ENCODE data around the gene OAS1.

- TF ChIP-seq CTCF (IDR thresholded peaks at IDR 0.05; ENCODE audit: control extremely low read depth in 1 of 3, insufficient read depth in 1 of 3, low read depth in 1 of 3, low read length in 3 of 3) (no peak), TCF12 (IDR thresholded peaks at IDR 0.05; ENCODE audit: low read depth, low read length) (no peak), ASH2L (IDR thresholded peaks at IDR 0.05; ENCODE audit: low read length) (no peak), JUN (IDR thresholded peaks at IDR 0.05; ENCODE audit: low read depth, low read length) (no peak), CBX8 (IDR thresholded peaks at IDR 0.05; ENCODE audit: borderline replicate concordance, low read depth, low read length) (no peak), RBBP5 (IDR thresholded peaks at IDR 0.05; ENCODE audit: borderline replicate concordance, low read depth, low read length) (no peak), CBX5 (IDR thresholded peaks at IDR 0.05; ENCODE audit: low read depth, low read length) (no peak), SIN3A (conservative IDR thresholded peaks at IDR 0.05 in 1 of 2, IDR thresholded peaks at IDR 0.05 in 1 of 2; ENCODE audit: low read depth in 1 of 2, low read length in 2 of 2) (no peak), EP300 (IDR thresholded peaks at IDR 0.05; ENCODE audit: borderline replicate concordance in 1 of 2, low read depth in 2 of 2, low read length in 2 of 2) (no peak)
- TF ChIP-seq, protein P1, sequence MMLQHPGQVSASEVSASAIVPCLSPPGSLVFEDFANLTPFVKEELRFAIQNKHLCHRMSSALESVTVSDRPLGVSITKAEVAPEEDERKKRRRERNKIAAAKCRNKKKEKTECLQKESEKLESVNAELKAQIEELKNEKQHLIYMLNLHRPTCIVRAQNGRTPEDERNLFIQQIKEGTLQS (IDR thresholded peaks at IDR 0.05; ENCODE audit: insufficient read depth, low read depth, low read length), result no peak
These were observed 21.5 kb upstream of the OAS1 start for GRCh38 chr12:112885236-112885635.
